Caco-2 (cell line): ENCODE results near the gene RGS6. TPM values are rescaled to one million over a fixed set of nuclear protein-coding genes. Genes with fewer than 3 reads are reported as not detected.
A peak's percentile ranks its signal among the peaks of the same experiment; 100 is the strongest.

Experiments used
- BruUV-seq: library from RNA; stranded (reverse); fragments of 400-500 nt; replicated peaks from 2 replicates; lab custom pipeline; 2021; lab: Mats Ljungman, UMichigan
- CTCF ChIA-PET: fragments of 300-600 bp; sonication (Branson Sonifier 250); formaldehyde crosslinking; loops from one replicate; lab custom pipeline; 2022; ENCODE audit warnings: antibody characterized with exemption; lab: Charles Lee
- POLR2A ChIA-PET: fragments of 300-600 bp; sonication (Branson Sonifier 250); formaldehyde crosslinking; loops from one replicate; lab custom pipeline; 2022; ENCODE audit warnings: antibody characterized with exemption; lab: Charles Lee
- DNase-seq, 2 experiments: peaks; one replicate each; pipeline versions ENCODE4 v3.0.0 to v3.0.0-alpha.2; 2020 to 2022
- H3K27me3 ChIP-seq: replicated peaks from 2 replicates; pipeline ENCODE4 v1.6.0; 2011; ENCODE audit warnings: low read length; ENCODE audit not compliant: control insufficient read depth, insufficient read depth
- H3K36me3 ChIP-seq: 2 replicates; pipeline ENCODE4 v1.5.1; 2011; ENCODE audit warnings: low read length; ENCODE audit not compliant: control insufficient read depth, insufficient read depth
- H3K4me1 ChIP-seq: fragments of 250-450 bp; sonication (Bioruptor Pico); 2 replicates; pipeline ENCODE4 v1.5.1; 2020; ENCODE audit warnings: mild to moderate bottlenecking
- H3K4me3 ChIP-seq: 2 replicates; pipeline ENCODE4 v1.5.1; 2011; ENCODE audit warnings: low read depth, mild to moderate bottlenecking, control low read depth, low read length
- H3K9me3 ChIP-seq: fragments of 250-450 bp; sonication (Bioruptor Pico); 2 replicates; pipeline ENCODE4 v1.5.1; 2020; ENCODE audit warnings: mild to moderate bottlenecking, moderate library complexity
- H3K27ac Mint-ChIP-seq: one replicate; pipeline ENCODE4 v1.8.0; 2022; ENCODE audit warnings: mixed read lengths; ENCODE audit not compliant: unreplicated experiment
- H3K27me3 Mint-ChIP-seq: one replicate; pipeline ENCODE4 v1.8.0; 2022; ENCODE audit warnings: mixed read lengths; ENCODE audit not compliant: insufficient read depth, unreplicated experiment
- H3K36me3 Mint-ChIP-seq: one replicate; pipeline ENCODE4 v1.8.0; 2022; ENCODE audit warnings: mild to moderate bottlenecking, mixed read lengths; ENCODE audit not compliant: insufficient read depth, unreplicated experiment
- H3K4me1 Mint-ChIP-seq: one replicate; pipeline ENCODE4 v1.8.0; 2022; ENCODE audit warnings: low read depth, mixed read lengths; ENCODE audit not compliant: unreplicated experiment
- H3K4me3 Mint-ChIP-seq: one replicate; pipeline ENCODE4 v1.8.0; 2022; ENCODE audit warnings: mild to moderate bottlenecking, moderate library complexity, mixed read lengths; ENCODE audit not compliant: unreplicated experiment
- H3K9me3 Mint-ChIP-seq: one replicate; pipeline ENCODE4 v1.8.0; 2022; ENCODE audit warnings: mixed read lengths; ENCODE audit not compliant: unreplicated experiment
- CTCF ChIP-seq, 2 experiments: fragments of 200-600 bp in 1 of 2; IDR thresholded peaks; 1 replicate in 1 of 2; 2 replicates in 1 of 2; pipeline versions ENCODE4 v1.5.1 to v1.8.0; 2011 to 2022; ENCODE audit warnings: antibody characterized with exemption in 1 of 2, control low read depth in 1 of 2, inconsistent platforms in 1 of 2, low read depth in 1 of 2, low read length in 1 of 2, mild to moderate bottlenecking in 1 of 2, moderate library complexity in 1 of 2; ENCODE audit not compliant: insufficient read depth in 1 of 2, severe bottlenecking in 1 of 2, unreplicated experiment in 1 of 2
- intact Hi-C: fragments of 100-400 bp; cut with micrococcal nuclease; formaldehyde crosslinking; loops from one replicate; pipeline ENCODE4 v1.10.0; 2022; ENCODE audit not compliant: unreplicated experiment
- total RNA-seq: library from RNA; stranded (reverse); gene quantifications from 2 replicates; pipeline ENCODE4 v1.2.3, GENCODE V29; 2022

The RGS6 gene
- total RNA-seq, 1 experiment from 2014 or later = not detected

GRCh38 chr14:72420749-72421474 is 488.7 kb downstream of the RGS6 start:
- no peaks in the 10 kb centered on the region for H3K4me1 Mint-ChIP-seq
- no peak overlapping the region for H3K27ac Mint-ChIP-seq
- peak; percentile 73 to 84 for TF ChIP-seq CTCF (IDR thresholded peaks at IDR 0.05; ENCODE audit: insufficient read depth in 1 of 2, low read depth in 1 of 2, low read length in 1 of 2, severe bottlenecking in 1 of 2, unreplicated experiment in 1 of 2)
- no peak overlapping the region for H3K4me3 Mint-ChIP-seq
- no peaks in the 10 kb centered on the region for H3K36me3 Mint-ChIP-seq
- peaks cover 3% of the 10 kb centered on the region for H3K27me3 Mint-ChIP-seq
- ChIA-PET CTCF (no interaction called here), POLR2A (no interaction called here)
- Histone ChIP-seq H3K36me3 (no peaks in the 10 kb centered on the region), H3K27me3 (no peaks in the 10 kb centered on the region), H3K4me1 (no peaks in the 10 kb centered on the region), H3K4me3 (no peak overlapping the region), H3K9me3 (no peaks in the 10 kb centered on the region)
- peak; percentile 69 to 79 for DNase-seq
- intact Hi-C loops = no loop called here
- no TSS peak for BruUV-seq
- H3K9me3 Mint-ChIP-seq = no peaks in the 10 kb centered on the region

- ChIA-PET CTCF (no interaction called here), POLR2A (no interaction called here)
- H3K27me3 ChIP-seq = no peaks in the 10 kb centered on the region
- DNase-seq = no peak
- no TSS peak for BruUV-seq
- intact Hi-C loops = no loop called here
- no peaks in the 10 kb centered on the region for H3K4me1 ChIP-seq
- Mint-ChIP-seq H3K36me3 (no peaks in the 10 kb centered on the region), H3K27me3 (peaks cover 11% of the 10 kb centered on the region), H3K27ac (no peak overlapping the region), H3K4me1 (no peaks in the 10 kb centered on the region), H3K4me3 (no peak overlapping the region), H3K9me3 (peaks cover 12% of the 10 kb centered on the region)
- no peak for TF ChIP-seq CTCF (IDR thresholded peaks at IDR 0.05; ENCODE audit: insufficient read depth in 1 of 2, low read depth in 1 of 2, low read length in 1 of 2, severe bottlenecking in 1 of 2, unreplicated experiment in 1 of 2)
- no peaks in the 10 kb centered on the region for H3K36me3 ChIP-seq
- H3K9me3 ChIP-seq = no peaks in the 10 kb centered on the region
- no peak overlapping the region for H3K4me3 ChIP-seq
Observed at GRCh38 chr14:72423957-72424356, 491.7 kb downstream of the RGS6 start.

GRCh38 chr14:72430457-72430856 is 498.2 kb downstream of the RGS6 start:
- H3K9me3 Mint-ChIP-seq = peaks cover 12% of the 10 kb centered on the region
- H3K4me1 Mint-ChIP-seq = no peaks in the 10 kb centered on the region
- ChIA-PET POLR2A (no interaction called here), CTCF (no interaction called here)
- Histone ChIP-seq H3K36me3 (no peaks in the 10 kb centered on the region), H3K4me1 (no peaks in the 10 kb centered on the region), H3K9me3 (no peaks in the 10 kb centered on the region), H3K4me3 (no peak overlapping the region), H3K27me3 (no peaks in the 10 kb centered on the region)
- no peak overlapping the region for H3K4me3 Mint-ChIP-seq
- intact Hi-C loops = no loop called here
- no peaks in the 10 kb centered on the region for H3K36me3 Mint-ChIP-seq
- H3K27me3 Mint-ChIP-seq = peaks cover 11% of the 10 kb centered on the region
- no peak for TF ChIP-seq CTCF (IDR thresholded peaks at IDR 0.05; ENCODE audit: insufficient read depth in 1 of 2, low read depth in 1 of 2, low read length in 1 of 2, severe bottlenecking in 1 of 2, unreplicated experiment in 1 of 2)
- no TSS peak for BruUV-seq
- DNase-seq = no peak
- H3K27ac Mint-ChIP-seq = no peak overlapping the region
